ENCODE results near the gene TSPAN18.

TSPAN18 gene

DNA sequence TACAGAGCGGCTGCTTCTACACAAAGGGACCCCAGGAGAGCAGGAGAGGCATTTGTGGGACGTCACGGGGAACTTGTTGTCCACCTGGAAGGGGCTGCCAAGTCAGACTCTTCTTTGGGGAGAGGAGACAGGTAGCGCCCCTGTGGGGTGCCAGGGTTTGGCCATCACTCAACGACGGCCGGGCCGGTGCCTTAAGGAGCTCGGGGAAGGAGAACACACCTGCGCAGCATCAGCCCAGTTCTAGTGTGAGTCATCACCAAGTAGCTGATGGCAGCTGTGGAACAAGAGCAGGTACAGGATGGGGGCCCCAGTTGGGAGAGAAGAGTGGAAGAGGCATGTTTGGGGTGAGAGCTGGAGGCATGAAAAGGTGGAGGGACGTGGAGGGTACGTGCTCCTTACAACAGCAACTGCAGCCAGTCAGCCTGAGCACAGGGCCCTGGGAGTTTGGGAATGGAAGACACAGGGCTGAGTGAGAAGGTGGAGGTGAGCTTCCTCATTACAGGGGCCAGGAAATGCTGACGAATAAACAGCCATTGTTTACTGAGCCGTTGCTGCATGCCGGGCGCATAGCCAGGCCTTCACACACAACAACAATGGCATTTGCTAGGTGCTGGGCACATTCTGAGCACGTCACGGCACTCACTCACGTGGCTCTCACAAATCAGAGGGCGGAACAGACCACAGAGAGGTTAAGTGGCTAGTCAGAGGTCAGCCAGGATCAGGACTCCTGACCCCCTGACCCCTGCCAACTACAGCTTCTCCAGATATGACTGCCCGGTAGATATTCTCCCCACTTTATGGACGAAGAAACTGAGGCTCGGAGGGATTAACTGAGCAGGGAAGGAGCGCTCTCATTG lies 253.0 kb downstream of the TSPAN18 start:
- peaks cover 11% of the 10 kb centered on the region; the same call in 1 of the 2 replicates for H3K27me3 ChIP-seq (ENCODE audit: control insufficient read depth, low read length)
- no peaks in the 10 kb centered on the region for H3K9me3 ChIP-seq (ENCODE audit: control insufficient read depth, insufficient read depth, low read length)
- H3K4me3 ChIP-seq (ENCODE audit: low read length): no peak overlapping the region
- H3K4me2 ChIP-seq (ENCODE audit: low read length): no peak overlapping the region
- no peak overlapping the region for H3K27ac ChIP-seq (ENCODE audit: low read depth, low read length)
- TF ChIP-seq, protein P1, sequence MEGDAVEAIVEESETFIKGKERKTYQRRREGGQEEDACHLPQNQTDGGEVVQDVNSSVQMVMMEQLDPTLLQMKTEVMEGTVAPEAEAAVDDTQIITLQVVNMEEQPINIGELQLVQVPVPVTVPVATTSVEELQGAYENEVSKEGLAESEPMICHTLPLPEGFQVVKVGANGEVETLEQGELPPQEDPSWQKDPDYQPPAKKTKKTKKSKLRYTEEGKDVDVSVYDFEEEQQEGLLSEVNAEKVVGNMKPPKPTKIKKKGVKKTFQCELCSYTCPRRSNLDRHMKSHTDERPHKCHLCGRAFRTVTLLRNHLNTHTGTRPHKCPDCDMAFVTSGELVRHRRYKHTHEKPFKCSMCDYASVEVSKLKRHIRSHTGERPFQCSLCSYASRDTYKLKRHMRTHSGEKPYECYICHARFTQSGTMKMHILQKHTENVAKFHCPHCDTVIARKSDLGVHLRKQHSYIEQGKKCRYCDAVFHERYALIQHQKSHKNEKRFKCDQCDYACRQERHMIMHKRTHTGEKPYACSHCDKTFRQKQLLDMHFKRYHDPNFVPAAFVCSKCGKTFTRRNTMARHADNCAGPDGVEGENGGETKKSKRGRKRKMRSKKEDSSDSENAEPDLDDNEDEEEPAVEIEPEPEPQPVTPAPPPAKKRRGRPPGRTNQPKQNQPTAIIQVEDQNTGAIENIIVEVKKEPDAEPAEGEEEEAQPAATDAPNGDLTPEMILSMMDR (IDR thresholded peaks at IDR 0.05; ENCODE audit: low read depth, low read length, poor library complexity, severe bottlenecking): no peak
- TF ChIP-seq EZH2phosphoT487 (IDR thresholded peaks at IDR 0.05; ENCODE audit: borderline replicate concordance, low read length): no peak
- H4K20me1 ChIP-seq (ENCODE audit: control insufficient read depth, insufficient read depth, low read depth, low read length): no peaks in the 10 kb centered on the region
- no peaks in the 10 kb centered on the region for H3F3A ChIP-seq (ENCODE audit: control insufficient read depth, insufficient read depth)
- no peaks in the 10 kb centered on the region for H3K36me3 ChIP-seq (ENCODE audit: control insufficient read depth, low read length)
- H3K4me1 ChIP-seq (ENCODE audit: control insufficient read depth, low read length): peaks cover 3% of the 10 kb centered on the region; the same call in 1 of the 2 replicates
- no peaks in the 10 kb centered on the region for H3K79me2 ChIP-seq (ENCODE audit: control insufficient read depth, low read length)
- no peaks in the 10 kb centered on the region for H3K9me2 ChIP-seq (replicated peaks; ENCODE audit: control insufficient read depth, low read length)

DNA sequence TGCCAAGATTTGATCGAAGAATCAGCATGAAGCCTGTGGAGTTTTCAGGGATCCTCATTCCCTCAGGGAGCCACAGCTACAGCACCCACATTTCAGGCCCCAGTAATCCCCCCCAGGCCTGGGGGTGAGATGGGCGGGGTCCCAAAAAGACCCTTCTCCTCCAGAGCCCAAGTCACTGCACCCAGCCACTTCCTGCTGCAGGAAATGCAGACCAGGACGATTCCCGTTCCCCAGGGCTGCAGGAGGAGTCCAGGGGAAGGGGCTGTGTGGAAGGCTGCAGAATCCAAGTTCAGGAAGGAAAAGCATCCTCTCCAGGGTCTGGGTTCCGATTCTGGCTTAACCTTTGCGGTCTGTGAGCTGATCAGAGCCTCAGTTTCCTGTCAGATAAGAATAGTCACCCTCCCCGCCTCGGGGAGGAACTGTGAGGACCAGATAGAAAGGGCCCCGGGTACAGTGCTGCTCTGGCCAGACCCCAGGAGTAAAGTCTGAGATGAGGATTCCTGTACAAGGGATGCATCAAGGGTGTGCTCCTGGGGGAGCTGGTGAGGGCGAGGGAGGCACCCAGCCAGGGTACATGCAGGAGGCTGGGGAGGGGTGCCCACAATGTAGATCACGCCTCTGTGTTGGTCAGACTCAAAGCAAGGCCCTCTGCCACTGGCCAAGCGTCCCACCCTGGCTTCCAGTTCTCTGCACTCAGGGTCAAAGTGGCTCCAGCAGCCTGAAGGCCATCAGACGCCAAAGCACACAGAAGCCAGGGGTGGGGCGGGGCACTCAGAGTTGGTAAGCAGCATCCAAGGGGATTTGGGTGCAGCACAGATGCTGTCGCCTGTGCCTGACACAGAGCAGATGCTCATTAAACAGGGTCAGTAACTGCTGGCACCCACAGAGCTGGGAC lies 254.0 kb downstream of the TSPAN18 start:
- peaks cover 3% of the 10 kb centered on the region; the same call in 1 of the 2 replicates for H3K4me1 ChIP-seq (ENCODE audit: control insufficient read depth, low read length)
- H3K9me3 ChIP-seq (ENCODE audit: control insufficient read depth, insufficient read depth, low read length): no peaks in the 10 kb centered on the region
- H3F3A ChIP-seq (ENCODE audit: control insufficient read depth, insufficient read depth): no peaks in the 10 kb centered on the region
- H3K27ac ChIP-seq (ENCODE audit: low read depth, low read length): no peak overlapping the region
- no peaks in the 10 kb centered on the region for H4K20me1 ChIP-seq (ENCODE audit: control insufficient read depth, insufficient read depth, low read depth, low read length)
- no peak overlapping the region for H3K4me2 ChIP-seq (ENCODE audit: low read length)
- H3K4me3 ChIP-seq (ENCODE audit: low read length): no peak overlapping the region
- TF ChIP-seq, protein P1 (IDR thresholded peaks at IDR 0.05; ENCODE audit: low read depth, low read length, poor library complexity, severe bottlenecking): no peak
- no peak for TF ChIP-seq EZH2phosphoT487 (IDR thresholded peaks at IDR 0.05; ENCODE audit: borderline replicate concordance, low read length)
- H3K36me3 ChIP-seq (ENCODE audit: control insufficient read depth, low read length): no peaks in the 10 kb centered on the region
- H3K27me3 ChIP-seq (ENCODE audit: control insufficient read depth, low read length): peaks cover 20% of the 10 kb centered on the region
- no peaks in the 10 kb centered on the region for H3K9me2 ChIP-seq (replicated peaks; ENCODE audit: control insufficient read depth, low read length)
- no peaks in the 10 kb centered on the region for H3K79me2 ChIP-seq (ENCODE audit: control insufficient read depth, low read length)

Data from DOHH2 (cell line).